HG03460 (cell line): ENCODE data around the gene PRKN.

ENCODE experiments used
- ATAC-seq: cut with Tn5 transposase; IDR thresholded peaks from one replicate; pipeline ENCODE4 v1.9.1; 2021; ENCODE audit not compliant: unreplicated experiment

Gene PRKN

GRCh38 chr6:162389343-162390085 is 338.1 kb downstream of the PRKN start:
- ATAC-seq: no peak

DNA sequence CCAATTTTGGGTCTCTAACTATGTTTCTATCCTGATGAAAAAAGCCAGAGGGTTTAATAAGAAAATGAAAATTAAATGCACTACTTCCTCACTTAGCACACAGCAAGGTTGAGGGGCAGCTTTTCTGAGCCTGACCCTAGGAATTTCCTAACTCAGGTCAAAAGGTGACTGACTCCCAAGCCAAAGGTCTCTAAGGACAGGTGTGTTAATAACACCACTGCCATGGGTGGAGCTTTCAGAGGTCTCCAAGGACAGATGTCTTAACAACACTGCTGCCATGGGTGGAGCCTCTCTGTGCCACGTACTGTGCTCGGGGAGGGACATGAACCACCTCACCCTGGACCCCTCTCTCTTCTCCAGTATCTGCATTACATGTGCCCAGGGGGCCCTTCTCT is 339.2 kb downstream of the PRKN start:
- ATAC-seq: no peak

GRCh38 chr6:162387718-162388382 is 339.7 kb downstream of the PRKN start:
- ATAC-seq: no peak

- no peak for ATAC-seq
These were observed 341.6 kb downstream of the PRKN start for GRCh38 chr6:162385980-162386379.

DNA sequence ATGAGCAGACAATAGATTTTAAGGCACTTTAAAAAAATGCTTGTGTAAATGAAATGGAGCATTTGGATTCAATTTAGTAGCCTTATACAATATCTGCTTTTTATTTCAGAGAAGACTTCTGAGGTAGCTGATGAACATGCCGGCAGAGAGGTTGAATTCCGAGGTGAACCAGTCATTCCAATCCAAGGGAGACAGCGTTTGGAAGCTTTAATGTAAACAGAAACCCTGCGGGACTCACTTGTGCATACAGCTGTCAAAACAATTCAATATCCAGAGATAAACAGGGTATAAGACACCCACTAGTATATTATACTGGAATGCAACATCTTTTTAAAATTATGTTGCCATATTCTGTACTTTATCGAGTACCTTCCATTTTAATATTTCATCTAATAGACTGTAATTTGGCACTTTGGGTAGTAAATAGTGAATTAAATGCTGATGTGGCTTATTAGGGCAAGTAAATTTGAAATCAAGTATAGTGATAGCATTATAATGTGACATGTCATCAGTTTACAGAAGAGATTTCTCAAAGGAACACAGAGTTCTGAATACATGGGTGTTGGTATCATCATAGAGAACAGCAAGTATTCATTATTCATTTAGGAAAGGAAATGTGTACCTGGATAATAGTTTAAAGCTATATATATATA is 347.7 kb downstream of the PRKN start:
- no peak for ATAC-seq

GRCh38 chr6:162377735-162378134 is 349.8 kb downstream of the PRKN start:
- ATAC-seq: no peak

- no peak for ATAC-seq
These were observed 353.7 kb downstream of the PRKN start for GRCh38 chr6:162373868-162374267.

GRCh38 chr6:162373192-162373591 is 354.4 kb downstream of the PRKN start:
- no peak for ATAC-seq

DNA sequence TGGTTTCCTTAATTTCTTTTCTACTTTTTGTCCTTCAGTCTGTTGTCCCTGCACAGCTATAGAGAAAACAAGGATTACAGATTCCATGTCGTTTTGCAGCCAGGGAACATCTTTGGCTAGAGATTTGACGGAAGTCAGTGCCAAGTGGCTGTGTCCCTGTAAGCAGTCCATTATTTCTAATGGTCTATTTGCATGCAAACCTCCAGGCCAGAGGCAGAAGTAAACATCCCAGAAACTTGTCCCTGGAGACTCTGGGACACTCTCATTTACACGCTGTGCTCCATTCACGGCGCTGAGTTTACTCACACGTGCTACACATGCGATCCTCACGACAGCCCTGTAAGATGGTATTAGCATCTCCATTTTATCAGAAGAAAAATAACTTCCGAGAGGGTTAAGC is 355.5 kb downstream of the PRKN start:
- ATAC-seq: no peak

DNA sequence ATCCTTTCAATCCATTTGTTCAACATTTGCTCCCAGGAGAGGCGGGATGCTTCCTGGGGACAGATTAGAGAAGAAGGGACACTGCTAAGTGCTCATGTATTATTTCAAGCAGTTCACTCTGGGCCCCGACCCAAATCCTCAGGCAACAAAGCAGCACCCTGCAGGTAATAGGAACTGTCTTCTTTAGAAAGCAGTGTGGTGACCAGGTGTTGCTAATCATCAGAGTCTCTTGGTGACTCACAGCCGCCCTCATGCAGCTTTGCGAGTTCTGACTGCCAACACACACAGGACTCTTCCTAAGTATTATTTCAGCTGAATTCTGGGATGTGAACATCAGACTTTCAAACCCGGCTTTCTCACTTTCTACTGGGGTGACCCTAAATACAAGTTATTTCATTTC is 356.4 kb downstream of the PRKN start:
- ATAC-seq: no peak

GRCh38 chr6:162369091-162369490 is 358.5 kb downstream of the PRKN start:
- ATAC-seq: no peak

GRCh38 chr6:162364488-162364887 is 363.1 kb downstream of the PRKN start:
- no peak for ATAC-seq

- ATAC-seq: no peak
These were observed 363.8 kb downstream of the PRKN start for GRCh38 chr6:162363757-162364156.

GRCh38 chr6:162360901-162361567 is 366.5 kb downstream of the PRKN start:
- ATAC-seq: no peak

- no peak for ATAC-seq
These were observed 368.9 kb downstream of the PRKN start for GRCh38 chr6:162358625-162359024.

DNA sequence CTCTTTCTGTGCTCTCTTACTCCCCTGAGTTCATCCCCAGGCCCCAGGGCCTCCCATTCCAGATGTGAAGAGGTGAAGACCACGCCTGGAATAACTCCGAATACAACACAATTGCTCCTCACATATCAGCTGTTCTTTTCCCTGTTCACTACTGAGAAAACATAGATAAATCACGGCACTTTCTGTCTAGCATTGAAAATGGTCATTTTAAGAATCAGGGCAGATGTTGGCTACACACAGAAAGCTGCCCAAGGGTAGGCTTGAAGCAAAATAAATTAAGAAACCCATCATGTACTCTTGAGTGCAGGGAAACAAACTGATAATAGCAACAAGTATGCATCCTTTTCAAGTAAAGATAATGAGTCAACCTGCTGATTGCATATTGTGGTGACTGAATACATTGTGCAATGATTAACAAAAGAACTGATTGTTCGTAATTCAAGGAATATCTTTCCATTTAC is 382.5 kb downstream of the PRKN start:
- no peak for ATAC-seq

- no peak for ATAC-seq
These were observed 382.9 kb downstream of the PRKN start for GRCh38 chr6:162344646-162345010.

GRCh38 chr6:162343936-162344645 is 383.5 kb downstream of the PRKN start:
- no peak for ATAC-seq

DNA sequence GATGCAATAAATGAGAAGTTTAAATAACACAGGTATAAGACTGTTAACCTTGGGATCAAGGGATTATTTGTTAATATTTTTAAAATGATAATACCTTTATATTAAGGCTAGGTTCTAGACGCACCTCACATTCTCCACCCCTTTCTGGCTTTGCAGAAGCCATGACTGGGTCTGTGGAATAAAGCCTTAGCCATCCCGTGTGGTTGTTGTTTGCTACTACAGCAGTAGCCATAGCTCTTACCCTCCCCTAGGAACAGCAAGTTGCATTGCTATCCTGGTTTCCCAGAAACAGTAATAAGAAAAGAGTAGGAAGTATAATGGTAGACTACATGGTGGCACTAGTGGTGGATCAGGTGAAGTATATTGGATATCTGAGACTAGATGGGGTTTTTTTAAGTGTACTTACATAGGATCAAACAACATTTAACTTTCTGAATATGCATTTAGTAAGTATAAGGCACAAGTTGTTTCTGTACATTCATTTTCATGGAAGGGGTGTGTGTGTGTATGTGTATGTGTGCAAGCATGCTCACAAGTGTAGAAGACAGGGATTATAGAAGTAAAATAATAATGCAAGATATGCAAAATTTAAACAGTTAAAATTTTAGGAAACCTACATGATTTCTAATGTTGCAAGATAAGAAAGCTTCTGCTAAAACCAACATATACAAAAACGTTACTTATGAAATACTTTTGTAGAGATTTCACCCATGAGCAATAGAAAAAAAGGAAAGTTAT is 384.2 kb downstream of the PRKN start:
- no peak for ATAC-seq

DNA sequence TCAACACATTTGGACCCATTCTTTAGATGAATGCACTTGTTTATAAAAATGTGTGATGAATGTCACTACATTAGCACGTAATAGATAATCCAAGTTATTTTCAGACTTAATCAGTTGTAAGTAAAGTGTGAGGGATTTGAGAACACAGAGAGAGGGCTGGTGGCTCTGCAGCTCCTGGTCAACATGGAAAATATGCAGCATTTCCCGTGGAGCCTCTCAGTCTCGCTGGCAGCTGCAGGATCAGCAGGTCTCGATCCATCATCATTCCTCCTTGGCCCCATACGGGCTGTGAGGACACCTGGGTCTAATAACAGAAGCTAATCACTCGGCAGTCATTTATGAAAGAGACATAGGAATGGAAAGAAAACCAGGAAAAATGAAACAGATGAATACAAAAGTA is 390.2 kb downstream of the PRKN start:
- ATAC-seq: no peak
